Measurements from ENCODE around the gene PRR5L. TPM values are rescaled to one million over a fixed set of nuclear protein-coding genes. Genes with fewer than 3 reads are reported as not detected.
A peak's percentile ranks its signal among the peaks of the same experiment; 100 is the strongest.

The PRR5L gene
- polyA plus RNA-seq, 4 donors: 5.6 to 62.2 (median 10.4) TPM

- Histone ChIP-seq H3K9me3 (ENCODE audit: control insufficient read depth in 2 of 2, insufficient read depth in 1 of 2, low read depth in 1 of 2, low read length in 1 of 2) (no peaks in the 10 kb centered on the region), H3K36me3 (ENCODE audit: control insufficient read depth in 3 of 3, insufficient read depth in 2 of 3, low read depth in 1 of 3, low read length in 3 of 3) (peaks cover 0 to 63% (median 0%) of the 10 kb centered on the region in 3 donors), H3K4me1 (ENCODE audit: control insufficient read depth in 3 of 3, insufficient read depth in 2 of 3, low read depth in 1 of 3, low read length in 2 of 3) (peaks cover under 1 to 18% (median 4%) of the 10 kb centered on the region in 3 donors), H3K27me3 (ENCODE audit: control insufficient read depth in 3 of 3, insufficient read depth in 3 of 3, low read length in 3 of 3) (no peaks in the 10 kb centered on the region), H3K27ac (ENCODE audit: low read depth in 1 of 3, low read length in 2 of 3) (no peak overlapping the region), H3K4me3 (ENCODE audit: low read depth in 1 of 3, low read length in 3 of 3) (no peak overlapping the region)
- FAIRE-seq (no peak), DNase-seq (no peak)
- WGBS, 3 donors: 61 to 72% (median 66%) methylated on average over 2 of the region's 2 CpGs
These were observed 151.4 kb downstream of the PRR5L start for GRCh38 chr11:36447514-36447913.

GRCh38 chr11:36447947-36448346 lies 151.9 kb downstream of the PRR5L start:
- no peak for FAIRE-seq

GRCh38 chr11:36449561-36450096 lies 153.5 kb downstream of the PRR5L start:
- 73 to 81% (median 78%) methylated on average over 5 of the region's 5 CpGs for WGBS, 3 donors
- no peaks in the 10 kb centered on the region for H3K9me3 ChIP-seq (ENCODE audit: control insufficient read depth in 2 of 2, insufficient read depth in 1 of 2, low read depth in 1 of 2, low read length in 1 of 2)
- DNase-seq (no peak), FAIRE-seq (no peak)
- peaks cover 0 to 71% (median 0%) of the 10 kb centered on the region in 3 donors for H3K36me3 ChIP-seq (ENCODE audit: control insufficient read depth in 3 of 3, insufficient read depth in 2 of 3, low read depth in 1 of 3, low read length in 3 of 3)
- no peaks in the 10 kb centered on the region for H3K27me3 ChIP-seq (ENCODE audit: control insufficient read depth in 3 of 3, insufficient read depth in 3 of 3, low read length in 3 of 3)
- peaks cover 1 to 37% (median 4%) of the 10 kb centered on the region in 3 donors for H3K4me1 ChIP-seq (ENCODE audit: control insufficient read depth in 3 of 3, insufficient read depth in 2 of 3, low read depth in 1 of 3, low read length in 2 of 3)
- H3K4me3 ChIP-seq (ENCODE audit: low read depth in 1 of 3, low read length in 3 of 3): no peak overlapping the region
- H3K27ac ChIP-seq (ENCODE audit: low read depth in 1 of 3, low read length in 2 of 3): no peak overlapping the region

More at GRCh38 chr11:36447947-36448346, 151.9 kb downstream of the PRR5L start:
- H3K9me3 ChIP-seq (ENCODE audit: control insufficient read depth in 2 of 2, insufficient read depth in 1 of 2, low read depth in 1 of 2, low read length in 1 of 2): no peaks in the 10 kb centered on the region
- WGBS, 3 donors: 29 to 66% (median 45%) methylated on average over 8 of the region's 8 CpGs
- H3K4me1 ChIP-seq (ENCODE audit: control insufficient read depth in 3 of 3, insufficient read depth in 2 of 3, low read depth in 1 of 3, low read length in 2 of 3): peaks cover 1 to 22% (median 4%) of the 10 kb centered on the region in 3 donors
- peaks cover 0 to 61% (median 0%) of the 10 kb centered on the region in 3 donors for H3K36me3 ChIP-seq (ENCODE audit: control insufficient read depth in 3 of 3, insufficient read depth in 2 of 3, low read depth in 1 of 3, low read length in 3 of 3)
- H3K4me3 ChIP-seq (ENCODE audit: low read depth in 1 of 3, low read length in 3 of 3): no peak overlapping the region
- H3K27ac ChIP-seq (ENCODE audit: low read depth in 1 of 3, low read length in 2 of 3): no peak overlapping the region
- no peaks in the 10 kb centered on the region for H3K27me3 ChIP-seq (ENCODE audit: control insufficient read depth in 3 of 3, insufficient read depth in 3 of 3, low read length in 3 of 3)
- no peak for DNase-seq

- no peak overlapping the region for H3K27ac ChIP-seq (ENCODE audit: low read depth in 1 of 3, low read length in 2 of 3)
- H3K9me3 ChIP-seq (ENCODE audit: control insufficient read depth in 2 of 2, insufficient read depth in 1 of 2, low read depth in 1 of 2, low read length in 1 of 2): no peaks in the 10 kb centered on the region
- peaks cover 0 to 77% (median 0%) of the 10 kb centered on the region in 3 donors for H3K36me3 ChIP-seq (ENCODE audit: control insufficient read depth in 3 of 3, insufficient read depth in 2 of 3, low read depth in 1 of 3, low read length in 3 of 3)
- H3K4me1 ChIP-seq (ENCODE audit: control insufficient read depth in 3 of 3, insufficient read depth in 2 of 3, low read depth in 1 of 3, low read length in 2 of 3): peaks cover 1 to 38% (median 4%) of the 10 kb centered on the region in 3 donors
- FAIRE-seq (no peak), DNase-seq (peak; percentile 51 to 63)
- no peak overlapping the region for H3K4me3 ChIP-seq (ENCODE audit: low read depth in 1 of 3, low read length in 3 of 3)
- 13 to 31% (median 20%) methylated on average over 3 of the region's 3 CpGs for WGBS, 3 donors
- H3K27me3 ChIP-seq (ENCODE audit: control insufficient read depth in 3 of 3, insufficient read depth in 3 of 3, low read length in 3 of 3): no peaks in the 10 kb centered on the region
These were observed 154.1 kb downstream of the PRR5L start for GRCh38 chr11:36450110-36450572.

GRCh38 chr11:36451045-36451444 lies 155.0 kb downstream of the PRR5L start:
- Histone ChIP-seq H3K9me3 (ENCODE audit: control insufficient read depth in 2 of 2, insufficient read depth in 1 of 2, low read depth in 1 of 2, low read length in 1 of 2) (no peaks in the 10 kb centered on the region), H3K27me3 (ENCODE audit: control insufficient read depth in 3 of 3, insufficient read depth in 3 of 3, low read length in 3 of 3) (no peaks in the 10 kb centered on the region), H3K27ac (ENCODE audit: low read depth in 1 of 3, low read length in 2 of 3) (no peak overlapping the region), H3K36me3 (ENCODE audit: control insufficient read depth in 3 of 3, insufficient read depth in 2 of 3, low read depth in 1 of 3, low read length in 3 of 3) (peaks cover 0 to 84% (median 0%) of the 10 kb centered on the region in 3 donors), H3K4me3 (ENCODE audit: low read depth in 1 of 3, low read length in 3 of 3) (no peak overlapping the region), H3K4me1 (ENCODE audit: control insufficient read depth in 3 of 3, insufficient read depth in 2 of 3, low read depth in 1 of 3, low read length in 2 of 3) (peaks cover 1 to 42% (median 4%) of the 10 kb centered on the region in 3 donors)
- FAIRE-seq (no peak), DNase-seq (no peak)
- WGBS, 3 donors: 91 to 98% (median 96%) methylated on average over 6 of the region's 6 CpGs

- Histone ChIP-seq H3K27ac (ENCODE audit: low read depth in 1 of 3, low read length in 2 of 3) (no peak overlapping the region), H3K4me3 (ENCODE audit: low read depth in 1 of 3, low read length in 3 of 3) (no peak overlapping the region), H3K36me3 (ENCODE audit: control insufficient read depth in 3 of 3, insufficient read depth in 2 of 3, low read depth in 1 of 3, low read length in 3 of 3) (peaks cover 0 to 84% (median 0%) of the 10 kb centered on the region in 3 donors), H3K4me1 (ENCODE audit: control insufficient read depth in 3 of 3, insufficient read depth in 2 of 3, low read depth in 1 of 3, low read length in 2 of 3) (peaks cover 1 to 42% (median 4%) of the 10 kb centered on the region in 3 donors), H3K27me3 (ENCODE audit: control insufficient read depth in 3 of 3, insufficient read depth in 3 of 3, low read length in 3 of 3) (no peaks in the 10 kb centered on the region), H3K9me3 (ENCODE audit: control insufficient read depth in 2 of 2, insufficient read depth in 1 of 2, low read depth in 1 of 2, low read length in 1 of 2) (no peaks in the 10 kb centered on the region)
- FAIRE-seq (no peak), DNase-seq (no peak)
- 83 to 96% (median 88%) methylated on average over 1 of the region's 1 CpG for WGBS, 3 donors
These were observed 155.6 kb downstream of the PRR5L start for GRCh38 chr11:36451681-36452080.

- Histone ChIP-seq H3K4me1 (ENCODE audit: control insufficient read depth in 3 of 3, insufficient read depth in 2 of 3, low read depth in 1 of 3, low read length in 2 of 3) (peaks cover 1 to 42% (median 4%) of the 10 kb centered on the region in 3 donors), H3K36me3 (ENCODE audit: control insufficient read depth in 3 of 3, insufficient read depth in 2 of 3, low read depth in 1 of 3, low read length in 3 of 3) (peaks cover 0 to 83% (median 0%) of the 10 kb centered on the region in 3 donors), H3K4me3 (ENCODE audit: low read depth in 1 of 3, low read length in 3 of 3) (no peak overlapping the region), H3K9me3 (ENCODE audit: control insufficient read depth in 2 of 2, insufficient read depth in 1 of 2, low read depth in 1 of 2, low read length in 1 of 2) (no peaks in the 10 kb centered on the region), H3K27ac (ENCODE audit: low read depth in 1 of 3, low read length in 2 of 3) (peak overlapping the region in 1 of 3 donors; percentile 39), H3K27me3 (ENCODE audit: control insufficient read depth in 3 of 3, insufficient read depth in 3 of 3, low read length in 3 of 3) (no peaks in the 10 kb centered on the region)
- FAIRE-seq (no peak), DNase-seq (no peak)
- WGBS, 3 donors: 68 to 84% (median 79%) methylated on average over 5 of the region's 5 CpGs
These were observed 156.3 kb downstream of the PRR5L start for GRCh38 chr11:36452236-36452940.

- WGBS, 3 donors: 0 to 20% (median 6%) methylated on average over 1 of the region's 1 CpG
- FAIRE-seq: no peak
- H3K4me1 ChIP-seq (ENCODE audit: control insufficient read depth in 3 of 3, insufficient read depth in 2 of 3, low read depth in 1 of 3, low read length in 2 of 3): peaks cover 1 to 42% (median 4%) of the 10 kb centered on the region in 3 donors
These were observed 156.9 kb downstream of the PRR5L start for GRCh38 chr11:36452961-36453360.

More at GRCh38 chr11:36452961-36453360, 156.9 kb downstream of the PRR5L start:
- Histone ChIP-seq H3K4me3 (ENCODE audit: low read depth in 1 of 3, low read length in 3 of 3) (no peak overlapping the region), H3K36me3 (ENCODE audit: control insufficient read depth in 3 of 3, insufficient read depth in 2 of 3, low read depth in 1 of 3, low read length in 3 of 3) (peaks cover 0 to 83% (median 0%) of the 10 kb centered on the region in 3 donors), H3K9me3 (ENCODE audit: control insufficient read depth in 2 of 2, insufficient read depth in 1 of 2, low read depth in 1 of 2, low read length in 1 of 2) (no peaks in the 10 kb centered on the region), H3K27ac (ENCODE audit: low read depth in 1 of 3, low read length in 2 of 3) (no peak overlapping the region), H3K27me3 (ENCODE audit: control insufficient read depth in 3 of 3, insufficient read depth in 3 of 3, low read length in 3 of 3) (no peaks in the 10 kb centered on the region)
- peak; percentile 41 to 47 for DNase-seq
